GM18508 (cell line): ENCODE data around the gene HOXB6.

Experiments
- ATAC-seq: cut with Tn5 transposase; IDR thresholded peaks from one replicate; pipeline ENCODE4 v1.9.1; 2021; ENCODE audit warnings: moderate number of reproducible peaks; ENCODE audit not compliant: insufficient read depth, unreplicated experiment

Gene HOXB6

DNA sequence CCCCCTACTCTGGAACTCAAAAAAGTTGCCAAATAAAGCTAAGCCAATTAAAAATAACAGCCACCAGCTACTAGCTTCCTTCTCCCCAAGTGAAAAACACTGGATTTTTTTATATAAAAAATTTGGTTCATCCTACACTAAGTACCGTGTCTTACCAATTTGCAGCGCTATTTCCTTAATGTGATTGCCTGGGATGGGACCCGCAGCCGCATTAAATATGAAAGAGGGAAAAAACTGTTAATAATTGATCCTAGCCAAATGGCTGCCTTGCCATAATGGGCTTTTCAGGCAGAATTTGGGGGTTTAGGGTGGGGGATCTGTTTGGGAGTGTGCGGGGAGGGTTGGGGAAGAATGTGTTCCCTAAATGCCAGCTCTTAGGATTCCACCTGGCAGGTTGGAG lies 19.3 kb upstream of the HOXB6 start:
- no peak for ATAC-seq

GRCh38 chr17:48623583-48623982 lies 18.8 kb upstream of the HOXB6 start:
- no peak for ATAC-seq

DNA sequence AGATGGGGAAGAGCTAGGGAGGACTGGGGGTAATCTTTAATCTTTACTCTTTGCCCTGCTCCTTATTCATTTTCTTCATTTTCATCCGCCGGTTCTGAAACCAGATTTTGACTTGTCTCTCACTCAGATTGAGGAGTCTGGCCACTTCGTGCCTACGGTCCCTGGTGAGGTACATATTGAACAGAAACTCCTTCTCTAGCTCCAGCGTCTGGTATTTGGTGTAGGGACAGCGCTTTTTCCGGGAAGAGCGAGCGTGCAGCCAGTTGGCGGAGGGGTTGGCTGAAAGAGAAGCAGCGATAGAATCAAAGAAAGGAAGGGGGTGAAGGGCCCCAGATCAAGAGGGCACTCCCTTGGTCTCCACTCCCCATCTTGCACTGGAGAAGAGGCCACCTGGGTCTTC lies 18.1 kb upstream of the HOXB6 start:
- no peak for ATAC-seq

- ATAC-seq = no peak
Measured at GRCh38 chr17:48621410-48622392, 16.9 kb upstream of the HOXB6 start.

GRCh38 chr17:48620461-48621139 lies 15.8 kb upstream of the HOXB6 start:
- ATAC-seq = no peak

- no peak for ATAC-seq
Measured at GRCh38 chr17:48619826-48620449, 15.2 kb upstream of the HOXB6 start.

- no peak for ATAC-seq
Measured at GRCh38 chr17:48618256-48618896, 13.6 kb upstream of the HOXB6 start.

DNA sequence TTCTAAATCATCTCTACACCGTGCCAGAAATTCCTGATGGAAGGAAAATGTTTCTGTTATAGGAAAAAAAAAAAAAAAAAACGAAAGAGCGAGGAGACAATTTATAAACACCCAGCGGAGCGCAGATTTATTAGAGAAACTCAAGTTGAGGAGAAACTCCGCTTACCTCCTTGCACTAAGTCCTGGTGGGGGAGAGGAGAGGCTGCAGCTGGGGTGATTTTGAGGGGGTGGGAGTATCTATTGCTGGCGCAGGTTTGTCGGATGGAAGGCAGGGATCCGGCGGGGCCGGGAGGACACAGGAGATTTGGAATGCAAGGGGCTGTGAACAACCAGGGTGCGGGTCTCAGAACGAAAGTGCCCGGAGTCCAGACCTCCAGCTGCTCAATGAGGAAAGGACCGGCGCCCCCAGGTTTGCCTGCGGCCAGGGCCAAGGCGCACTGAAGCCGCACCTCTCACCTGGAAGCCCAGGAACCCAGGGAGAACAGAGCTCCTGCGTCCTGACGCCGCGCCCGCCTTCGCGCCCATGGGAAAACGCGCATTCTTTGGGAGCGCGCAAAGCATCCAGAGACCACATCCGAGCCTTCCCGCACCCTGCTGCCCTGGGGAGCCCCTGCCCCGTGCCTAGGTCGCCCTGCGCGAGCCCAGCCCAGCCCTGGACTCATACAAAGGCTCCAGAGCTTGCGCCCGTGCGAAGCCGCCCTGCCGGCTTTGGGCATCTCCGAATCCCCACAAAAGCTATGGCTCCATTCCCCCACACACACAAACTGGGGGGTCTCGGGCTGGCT lies 12.9 kb upstream of the HOXB6 start:
- no peak for ATAC-seq

DNA sequence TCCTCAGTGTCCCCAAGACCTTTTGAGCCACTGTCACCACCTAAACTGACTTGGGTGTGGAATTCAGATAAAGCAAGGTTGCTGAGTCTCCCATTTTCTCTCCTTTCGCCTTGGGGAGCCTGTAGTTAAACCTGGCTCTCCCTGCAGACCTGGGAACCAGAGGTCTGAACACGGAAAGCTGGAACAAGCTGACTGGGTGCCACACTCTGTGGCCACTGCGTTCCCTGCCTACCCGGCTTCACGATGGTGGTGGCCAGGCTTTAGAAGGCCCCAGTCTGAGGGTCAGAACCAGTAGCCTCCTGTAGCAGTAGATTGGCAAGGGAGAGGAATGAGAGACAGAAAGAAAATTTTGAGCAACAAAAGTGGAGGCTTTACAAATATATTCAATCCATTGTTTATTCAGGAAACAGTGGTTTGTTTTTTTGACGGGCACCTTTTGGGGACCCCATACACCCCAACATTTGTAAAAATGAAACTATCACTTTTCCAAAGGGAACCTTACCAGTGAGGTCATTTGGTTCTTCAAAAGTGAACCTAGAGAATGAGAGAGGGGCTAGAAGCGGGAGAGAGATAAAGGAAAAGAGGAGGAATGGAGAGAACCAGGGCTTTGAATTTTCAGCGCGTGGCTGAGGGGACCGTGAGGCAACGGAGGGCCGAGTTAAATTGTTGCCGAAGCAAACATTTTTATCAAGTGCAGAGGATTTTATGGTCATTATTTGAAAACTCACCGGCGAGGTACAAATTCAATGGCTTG lies 12.1 kb upstream of the HOXB6 start:
- ATAC-seq = no peak

DNA sequence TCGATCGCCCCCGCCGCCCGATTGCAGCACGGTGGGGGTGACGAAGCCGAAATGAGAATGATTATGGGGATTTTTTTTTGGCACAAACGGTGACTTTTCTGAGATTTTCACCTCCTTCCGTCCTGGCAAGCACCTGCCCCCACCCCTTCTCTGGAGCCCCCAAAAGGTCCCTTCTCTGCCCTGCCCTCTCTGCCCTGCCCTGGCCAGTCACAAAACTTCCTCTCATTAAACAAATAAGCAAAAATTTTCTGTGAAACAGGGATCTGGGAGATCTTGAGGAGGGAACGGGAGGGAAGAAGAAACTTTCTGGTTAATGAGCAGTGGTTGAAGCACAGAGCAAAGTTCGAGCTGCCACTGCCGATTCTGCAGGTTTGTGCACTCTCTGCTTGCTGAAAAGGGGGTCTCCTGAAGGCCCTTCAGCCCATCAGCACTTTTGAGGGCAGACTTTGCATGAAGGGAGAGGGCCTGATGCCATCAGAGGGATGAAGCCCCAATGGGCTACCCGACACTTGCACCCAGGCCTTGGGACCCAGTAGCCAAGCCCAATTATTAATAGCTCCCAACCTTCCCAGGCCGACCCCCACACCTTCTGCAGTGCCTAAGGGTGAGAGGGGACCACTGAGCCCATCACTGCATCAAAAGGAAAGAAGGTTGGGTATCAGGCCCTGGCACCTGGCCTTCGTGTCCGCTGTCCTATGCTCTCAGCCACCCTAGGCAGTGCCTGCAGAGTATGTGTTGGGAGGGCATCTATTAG lies 11.4 kb upstream of the HOXB6 start:
- no peak for ATAC-seq

DNA sequence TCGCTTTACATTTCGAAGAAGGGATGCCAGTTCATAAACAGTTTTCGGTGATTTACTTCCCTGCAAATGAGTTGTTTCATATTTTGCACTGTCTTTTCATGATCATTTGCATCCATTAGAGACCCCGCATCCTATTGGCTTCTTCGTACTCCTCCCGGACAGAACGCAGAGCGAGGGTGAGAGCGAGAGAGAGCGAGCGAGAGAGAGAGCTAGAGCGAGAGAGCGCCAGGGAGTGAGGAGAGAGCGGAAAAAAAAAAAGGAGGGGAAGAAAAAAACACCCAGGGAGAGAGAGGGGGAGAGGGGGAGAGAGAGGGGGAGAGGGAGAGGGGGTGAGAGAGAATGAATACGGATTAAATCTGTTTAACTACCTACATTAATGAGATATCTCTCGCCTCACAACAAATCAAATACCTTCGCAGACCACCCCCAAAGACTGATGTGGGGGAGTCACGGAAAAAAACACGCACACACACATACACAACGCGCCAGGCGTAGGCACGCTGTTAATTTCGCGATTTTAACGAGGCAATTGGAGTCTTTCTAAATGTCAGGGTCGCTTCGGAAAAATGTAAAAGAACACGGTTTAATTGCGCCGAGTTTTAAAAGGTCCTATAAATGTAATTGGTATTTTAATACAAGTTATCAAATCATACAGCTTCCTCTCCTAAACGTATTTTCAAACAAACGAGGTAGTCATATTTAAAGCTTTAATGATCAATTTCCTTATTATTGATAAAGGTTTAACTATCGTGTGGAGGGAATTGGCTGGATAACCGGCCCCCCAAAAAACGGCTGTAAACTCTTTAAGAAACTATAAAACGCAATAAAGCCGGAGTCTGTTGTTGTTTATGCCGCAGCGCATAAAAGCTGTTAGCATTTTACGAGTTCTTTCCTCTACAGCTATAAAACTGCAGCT lies 10.5 kb upstream of the HOXB6 start, which contains the start of gene HOXB8:
TSS of gene HOXB8 (minus strand) at position 246 of the 916 bp plus-strand sequence. CDS start 588 bp downstream, outside the sequence.
- ATAC-seq = no peak

DNA sequence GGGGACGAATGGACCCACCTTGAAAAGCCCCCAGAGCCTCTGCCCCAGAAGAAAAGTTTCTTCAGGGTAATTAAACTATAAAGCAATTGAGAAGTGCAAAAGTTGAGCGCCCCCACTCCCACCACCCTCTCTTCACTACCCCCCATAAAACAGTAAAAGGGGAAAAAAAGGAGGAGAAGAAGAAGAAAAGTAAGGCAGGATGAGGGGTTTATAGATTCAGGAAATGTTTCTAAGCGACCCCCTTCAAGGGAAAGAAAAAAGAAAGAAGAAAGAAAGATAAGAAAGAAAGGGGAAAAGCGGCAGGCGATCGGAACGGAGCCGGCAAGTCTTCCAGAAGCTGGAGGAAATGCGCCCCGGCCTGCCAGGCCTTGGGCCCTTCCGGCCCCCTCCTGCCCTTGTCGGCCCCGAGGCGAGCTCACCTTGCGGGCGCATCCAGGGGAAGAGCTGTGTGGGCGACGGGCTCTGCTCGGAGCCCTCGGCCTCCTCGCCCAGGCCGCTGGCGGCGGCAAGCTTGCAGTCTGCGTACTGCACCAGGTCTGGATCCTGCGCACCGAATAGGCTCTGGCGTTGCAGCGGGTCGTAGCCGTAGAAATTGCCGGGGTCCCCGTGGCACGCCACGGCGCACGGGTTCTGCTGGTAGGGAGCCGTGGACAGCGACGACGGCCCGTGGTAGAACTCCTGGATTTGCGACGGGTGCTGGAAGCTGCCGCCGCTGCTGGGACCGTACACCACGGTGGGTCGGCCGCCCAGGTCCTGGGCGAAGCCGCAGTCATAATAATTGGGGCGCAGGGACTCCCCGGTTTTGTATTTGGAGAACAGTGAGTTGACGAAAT lies 9.3 kb upstream of the HOXB6 start:
- ATAC-seq = no peak

DNA sequence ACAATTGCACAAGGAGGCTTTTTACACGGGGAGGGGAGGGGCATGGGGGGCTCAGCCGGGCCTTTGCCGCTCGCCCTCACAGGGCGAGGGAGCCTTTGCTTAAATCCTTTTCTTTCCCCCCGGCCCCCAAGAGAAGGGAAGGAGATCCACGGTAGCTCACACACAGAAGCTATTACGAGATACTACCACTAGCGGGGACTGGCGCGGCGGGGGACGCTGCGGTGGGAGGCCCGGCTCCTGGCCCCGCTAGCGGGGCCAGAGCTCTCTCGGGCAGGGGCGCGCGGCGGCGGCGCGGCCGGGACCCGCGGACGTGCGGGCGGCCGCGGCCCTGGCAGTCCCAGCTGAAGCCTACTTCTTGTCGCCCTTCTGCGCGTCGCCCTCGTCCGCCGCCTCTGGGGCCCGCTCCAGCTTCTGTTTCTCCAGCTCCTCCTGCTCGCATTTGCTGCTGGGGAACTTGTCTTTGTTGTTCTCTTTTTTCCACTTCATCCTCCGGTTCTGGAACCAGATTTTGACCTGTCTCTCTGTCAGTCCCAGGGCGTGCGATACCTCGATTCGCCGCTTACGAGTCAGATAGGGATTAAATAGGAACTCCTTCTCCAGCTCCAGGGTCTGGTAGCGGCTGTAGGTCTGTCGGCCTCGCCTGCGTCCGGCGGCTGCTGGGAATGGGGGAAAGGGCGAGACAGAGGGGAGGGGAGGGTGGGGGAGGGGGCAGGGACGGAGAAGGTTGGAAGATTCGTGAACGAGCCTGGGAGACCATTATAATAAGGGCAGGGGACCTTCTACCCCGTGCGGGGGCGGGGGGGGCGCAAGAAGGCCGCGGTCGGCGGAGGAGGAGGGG lies 8.3 kb upstream of the HOXB6 start:
- no peak for ATAC-seq

DNA sequence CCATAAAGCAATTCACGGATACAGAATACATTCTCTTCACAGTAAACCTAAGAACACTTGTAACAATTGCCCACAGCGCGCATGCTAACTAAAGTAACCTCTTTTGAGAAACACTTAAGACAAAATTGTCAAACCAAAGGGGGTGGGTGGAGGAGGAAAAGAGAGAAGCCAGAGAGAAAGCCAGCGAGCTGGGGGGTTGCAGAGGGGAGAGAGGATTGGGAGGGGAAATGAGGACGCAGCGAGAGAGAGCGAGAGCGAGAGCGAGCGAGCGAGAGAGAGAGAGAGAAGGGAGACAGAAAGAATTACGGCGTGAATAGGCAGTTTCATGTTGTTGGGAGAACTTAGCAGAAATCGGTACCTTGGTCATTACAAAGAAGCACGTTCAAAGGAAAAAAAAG lies 7.7 kb upstream of the HOXB6 start:
- ATAC-seq = no peak

DNA sequence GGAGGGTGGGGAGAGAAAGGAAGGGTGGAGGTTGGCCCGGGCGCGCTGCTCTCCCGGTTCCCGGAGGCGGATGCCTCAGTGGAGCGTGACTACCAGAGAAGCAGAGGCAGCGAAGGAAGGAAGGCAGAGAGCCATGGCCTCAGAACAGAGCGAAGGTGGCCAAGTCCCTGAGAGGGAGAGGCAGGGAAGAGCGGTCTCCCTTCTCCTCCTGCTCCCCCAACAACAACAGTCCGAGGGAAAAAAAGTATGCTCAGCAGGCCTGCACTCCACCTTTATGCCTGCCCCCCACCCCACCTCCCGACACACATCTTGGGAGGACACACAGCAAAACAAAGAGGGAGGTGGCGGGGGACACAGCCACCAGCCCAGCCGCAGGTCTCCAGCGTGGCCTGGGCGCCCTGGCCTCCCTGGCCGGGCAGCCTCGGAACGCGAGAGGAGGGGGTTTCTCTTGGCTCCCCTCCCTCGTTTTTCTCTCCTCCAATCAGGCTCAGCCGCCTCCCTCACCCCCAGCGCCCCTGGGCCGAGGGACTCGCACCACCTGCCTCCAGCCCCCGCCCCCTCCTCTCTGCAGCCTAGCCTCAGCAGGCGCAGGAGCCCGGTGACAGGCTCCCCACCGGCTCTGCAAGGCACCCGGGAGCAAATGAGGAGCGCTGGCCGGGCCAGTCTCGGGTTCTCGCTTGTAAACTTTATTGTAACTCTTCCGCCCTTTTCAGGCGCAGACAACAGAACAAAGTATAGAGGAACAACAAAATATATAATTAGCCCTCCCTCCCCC lies 7.1 kb upstream of the HOXB6 start:
- ATAC-seq = no peak
